ENCODE measurements around the gene DNER.

The DNER gene

DNA sequence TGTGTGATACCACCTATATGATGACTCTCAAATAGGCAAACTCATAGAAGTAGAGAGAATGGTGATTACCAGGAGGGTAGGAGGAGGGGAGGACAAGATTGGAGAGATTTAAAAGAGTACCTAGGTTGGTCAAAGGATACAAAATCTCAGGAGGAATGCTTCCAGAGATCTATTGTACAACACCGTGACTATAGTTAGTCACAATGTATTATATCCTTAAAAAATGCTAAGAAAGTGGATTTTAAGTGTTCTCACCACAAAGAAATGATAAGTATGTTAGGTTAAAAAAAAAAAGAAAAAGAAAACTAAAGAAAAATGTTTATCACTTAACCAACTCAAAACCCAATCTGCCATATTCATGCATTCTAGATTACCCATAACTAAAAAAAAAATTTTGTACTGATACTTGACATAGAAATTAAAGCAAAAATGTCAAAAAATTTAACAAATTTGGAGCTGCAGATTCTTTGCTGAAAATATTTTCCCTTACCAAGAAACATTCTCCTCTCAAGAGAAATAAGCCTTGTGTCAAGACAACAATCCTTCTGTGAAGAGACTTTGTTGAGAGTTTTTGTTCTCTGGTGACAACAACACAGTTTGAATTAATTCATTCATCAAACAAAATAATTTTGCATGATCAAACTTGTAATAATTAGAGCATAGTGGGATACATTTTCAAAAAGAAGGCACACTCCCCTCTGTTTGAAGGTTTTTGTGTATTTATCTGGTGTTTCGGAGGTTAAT, 213.1 kb downstream of the DNER start:
- no peak for DNase-seq (ENCODE audit: low read depth in 2 of 2)

DNA sequence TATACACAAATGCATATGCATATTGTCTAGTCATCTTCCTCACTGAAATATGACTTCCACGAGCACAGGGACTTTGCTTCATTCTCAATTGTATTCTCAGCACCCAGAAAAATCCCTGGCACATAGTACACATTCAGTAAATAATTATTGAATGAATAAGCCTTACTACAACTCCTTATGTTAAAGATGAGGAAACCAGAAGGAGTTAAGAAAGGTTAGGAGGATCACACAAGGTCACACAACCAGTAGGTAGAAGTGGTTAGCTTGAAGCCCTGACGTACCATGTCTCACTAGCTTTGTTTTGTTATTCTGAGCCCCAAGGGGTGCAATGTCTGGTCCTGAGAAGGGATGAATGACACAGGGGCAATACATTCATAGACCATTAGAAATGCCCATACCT, 222.3 kb downstream of the DNER start:
- DNase-seq (ENCODE audit: low read depth in 2 of 2): no peak

DNA sequence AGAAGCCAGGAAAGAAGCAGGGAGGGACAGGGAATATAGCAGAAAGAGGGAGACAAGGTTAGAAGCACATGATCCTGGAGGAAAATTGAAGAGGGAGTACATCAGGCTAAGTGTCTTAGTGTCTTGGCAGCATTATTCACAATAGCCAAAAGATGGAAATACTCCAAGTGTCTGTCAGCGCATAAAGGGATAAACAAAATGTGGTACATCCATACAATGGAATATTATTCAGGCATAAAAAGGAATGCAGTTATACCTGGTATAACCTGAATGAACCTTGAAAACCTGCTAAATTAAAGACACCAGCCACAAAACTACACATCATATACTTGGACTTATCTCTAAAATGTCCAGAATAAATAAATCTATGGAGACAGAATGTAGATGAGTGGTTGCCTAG, 224.2 kb downstream of the DNER start:
- no peak for DNase-seq (ENCODE audit: low read depth in 2 of 2)

DNA sequence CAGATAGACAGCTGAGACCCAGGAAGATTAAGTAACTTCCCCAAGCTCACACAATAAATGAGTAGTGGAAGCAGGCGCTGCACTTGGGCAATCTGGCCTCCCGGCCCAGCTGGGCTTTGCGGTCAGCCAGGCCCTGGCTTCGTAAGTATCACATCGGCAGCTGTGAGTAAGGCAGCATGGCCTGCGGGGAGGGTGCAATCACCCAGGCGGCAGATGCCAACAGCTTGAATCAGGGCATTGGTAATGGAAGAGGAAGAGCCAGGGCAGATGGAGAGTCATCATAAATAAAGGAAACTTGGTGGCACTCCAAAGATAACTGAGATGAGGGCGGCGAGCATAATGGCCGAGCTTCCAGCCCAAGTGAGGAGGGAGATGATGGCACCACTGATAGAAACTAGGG, 225.3 kb downstream of the DNER start:
- DNase-seq (ENCODE audit: low read depth in 2 of 2): no peak

DNA sequence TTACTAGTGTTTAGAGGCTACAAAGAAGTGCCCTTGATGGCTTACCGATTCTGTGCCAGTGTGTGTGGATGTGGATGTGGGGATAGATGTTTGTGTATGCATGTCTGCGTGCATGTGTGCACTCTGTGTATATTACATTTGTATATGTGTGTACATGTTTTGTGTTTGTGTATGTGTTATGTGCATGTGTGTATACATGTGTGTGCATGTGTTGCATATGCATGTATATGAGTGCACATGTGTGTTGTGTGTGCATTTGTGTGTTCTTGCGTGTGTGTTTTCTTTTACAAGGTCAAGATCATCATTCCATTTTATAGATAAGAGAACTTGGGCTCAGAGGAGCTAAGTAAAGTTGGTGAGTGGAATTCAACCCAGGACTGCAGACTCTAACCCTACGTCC, 226.1 kb downstream of the DNER start:
- no peak for DNase-seq (ENCODE audit: low read depth in 2 of 2)

DNA sequence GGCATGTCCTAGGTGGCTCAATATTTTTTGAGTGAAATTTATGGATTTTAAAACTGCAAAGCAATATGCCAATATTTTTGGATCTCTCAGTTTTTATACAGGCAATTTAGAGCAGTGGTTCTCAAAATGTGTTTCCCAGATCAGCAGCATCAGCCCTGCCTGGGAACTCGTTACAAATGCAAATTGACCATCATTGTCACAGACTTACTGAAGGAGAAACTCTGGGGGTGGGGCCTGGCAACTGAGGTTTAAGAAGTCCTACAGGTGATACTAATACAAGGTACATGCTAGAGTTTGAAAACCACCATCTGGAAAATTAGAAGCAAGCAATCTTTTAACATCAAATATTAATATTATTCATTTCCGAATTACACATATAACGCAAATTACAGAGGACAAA, 227.7 kb downstream of the DNER start:
- no peak for DNase-seq (ENCODE audit: low read depth in 2 of 2)

DNA sequence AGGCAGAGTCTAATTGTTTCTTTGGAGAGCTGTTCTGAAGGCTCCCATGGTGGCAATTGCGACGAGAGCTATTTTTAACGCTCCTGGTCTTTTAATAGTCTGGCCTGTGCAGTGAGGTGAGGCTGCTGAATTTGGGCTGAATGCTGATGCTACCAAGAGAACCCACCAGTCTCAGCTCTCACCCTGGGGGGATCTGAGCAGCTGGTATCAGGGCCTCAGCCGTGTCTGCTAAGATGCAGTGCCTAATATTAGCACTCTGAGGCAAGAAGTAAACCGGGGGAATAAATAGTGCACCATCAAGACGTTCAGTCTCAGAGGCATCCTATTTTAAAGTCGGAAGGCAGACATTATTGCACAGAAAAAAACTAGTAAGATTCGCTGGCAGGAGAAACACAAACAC, 228.5 kb downstream of the DNER start:
- DNase-seq (ENCODE audit: low read depth in 2 of 2): no peak

DNA sequence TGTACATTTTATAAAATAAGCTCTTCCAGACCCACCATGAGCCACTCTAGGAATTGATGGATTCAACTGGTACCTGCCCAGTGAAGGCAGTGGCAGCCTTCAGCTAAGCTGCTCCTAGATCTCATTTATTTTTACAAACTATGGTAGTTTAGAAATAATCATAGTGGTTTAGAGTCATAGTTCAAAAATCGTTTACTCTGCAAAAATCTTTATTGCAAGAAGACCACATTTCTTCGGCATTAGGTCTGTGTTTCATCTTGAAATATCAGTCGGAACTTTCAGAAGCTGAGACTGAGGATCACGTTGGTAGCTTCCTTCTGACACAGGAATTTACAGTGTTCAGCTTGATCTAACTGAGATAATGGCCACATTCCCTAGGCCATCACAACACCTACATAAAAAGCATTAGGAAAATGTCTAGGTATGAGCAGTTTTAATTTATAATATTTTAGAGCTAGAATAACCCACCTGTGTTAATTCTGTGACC, 237.0 kb downstream of the DNER start:
- DNase-seq (ENCODE audit: low read depth in 2 of 2): no peak

DNA sequence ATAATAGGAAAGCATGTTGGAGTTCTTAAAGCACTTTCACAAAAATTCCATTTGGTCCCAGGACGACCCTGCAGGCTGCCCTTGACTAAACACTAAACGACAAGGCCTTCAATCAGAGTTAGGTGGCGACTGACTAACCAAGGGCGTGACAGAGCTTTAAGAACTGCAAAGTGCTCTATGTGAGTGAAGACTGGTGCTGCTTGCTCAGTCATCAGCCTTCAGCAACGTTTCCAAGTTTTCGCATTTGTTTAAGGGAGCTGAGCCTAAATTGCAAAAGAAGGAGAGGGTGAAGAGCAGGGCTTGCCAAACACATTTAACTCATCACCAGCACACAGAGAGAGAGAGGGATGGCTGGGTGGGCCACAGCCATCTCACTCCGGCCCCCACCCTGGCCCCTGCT, 238.6 kb downstream of the DNER start:
- DNase-seq (ENCODE audit: low read depth in 2 of 2): no peak

DNA sequence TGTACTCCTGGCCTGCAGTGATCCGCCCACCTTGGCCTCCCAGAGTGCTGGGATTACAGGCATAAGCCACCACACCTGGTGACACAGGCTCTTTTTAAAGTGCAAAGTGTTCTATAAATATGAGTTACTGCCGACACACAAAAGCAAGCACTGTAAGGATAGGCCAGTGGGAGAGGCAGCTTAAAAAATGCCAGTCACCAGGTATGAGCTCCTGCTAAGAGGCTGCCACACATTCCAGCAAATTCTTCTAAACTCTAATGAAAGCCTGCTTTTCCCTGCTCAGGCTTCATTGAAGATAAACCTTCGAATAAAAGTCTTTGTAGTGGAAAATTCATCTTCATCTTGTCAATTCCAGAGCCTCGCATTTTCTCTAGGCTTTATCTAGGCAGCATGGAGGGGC, 240.2 kb downstream of the DNER start:
- DNase-seq (ENCODE audit: low read depth in 2 of 2): no peak

DNA sequence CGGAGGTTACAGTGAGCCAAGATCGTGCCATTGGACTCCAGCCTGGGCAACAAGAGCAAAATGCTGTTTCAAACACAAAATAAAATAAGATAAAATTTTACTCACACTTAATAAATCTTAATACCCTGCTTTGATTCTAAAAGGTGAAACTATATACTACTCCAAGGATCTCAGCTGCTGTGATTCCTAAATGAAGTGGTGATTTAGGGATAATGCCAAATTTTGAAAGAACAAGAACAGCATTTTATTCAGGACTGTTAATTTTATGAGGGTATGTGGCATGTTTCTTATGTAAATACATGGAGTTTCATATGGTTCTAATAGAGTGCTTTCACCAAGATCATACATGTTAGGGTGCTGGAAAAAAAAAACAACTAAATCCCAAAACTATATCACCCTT, 243.6 kb downstream of the DNER start:
- no peak for DNase-seq (ENCODE audit: low read depth in 2 of 2)

DNA sequence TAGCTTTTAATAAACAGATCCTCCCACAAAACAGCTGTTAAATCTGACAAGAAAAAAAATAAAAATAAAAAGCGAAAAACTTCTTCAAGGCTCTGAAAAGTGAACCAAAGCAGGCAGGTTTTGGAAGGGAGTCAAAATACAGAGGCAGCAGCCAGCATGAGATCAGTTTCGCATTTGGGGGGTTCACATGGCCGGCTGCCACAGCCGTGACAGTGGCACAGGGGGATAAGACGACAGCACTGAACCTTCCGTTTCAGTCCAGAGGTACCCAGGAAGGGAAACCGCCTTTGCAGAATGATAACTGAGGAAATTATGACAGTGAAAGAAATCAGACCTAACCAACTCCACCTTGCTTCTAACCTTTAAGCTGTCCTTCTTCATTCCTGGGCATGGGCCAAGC, 246.6 kb downstream of the DNER start:
- no peak for DNase-seq (ENCODE audit: low read depth in 2 of 2)

DNA sequence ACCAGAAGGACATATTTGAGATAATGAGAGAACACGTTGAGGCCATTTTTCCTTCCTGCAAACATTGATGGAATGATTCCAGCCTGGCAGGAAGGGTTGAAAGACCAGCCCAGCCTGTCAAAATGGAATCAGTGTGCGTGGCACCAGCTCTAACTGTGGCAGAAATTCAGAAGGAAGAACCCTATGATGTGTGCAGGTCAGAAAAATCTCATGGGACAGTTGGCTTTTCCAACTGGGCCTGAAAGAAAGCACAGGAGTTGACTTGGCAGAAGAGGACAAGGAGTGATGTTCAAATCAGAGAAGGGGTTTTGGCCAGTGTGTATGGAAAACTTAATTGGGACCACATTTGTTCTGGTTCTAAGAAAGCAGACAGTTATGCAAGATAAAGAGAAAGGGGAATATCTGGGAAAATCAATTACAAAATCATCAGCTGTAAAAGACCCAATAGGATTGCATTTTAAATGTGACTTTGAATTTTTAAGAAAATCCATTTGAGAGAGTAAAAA, 250.5 kb downstream of the DNER start:
- no peak for DNase-seq (ENCODE audit: low read depth in 2 of 2)

DNA sequence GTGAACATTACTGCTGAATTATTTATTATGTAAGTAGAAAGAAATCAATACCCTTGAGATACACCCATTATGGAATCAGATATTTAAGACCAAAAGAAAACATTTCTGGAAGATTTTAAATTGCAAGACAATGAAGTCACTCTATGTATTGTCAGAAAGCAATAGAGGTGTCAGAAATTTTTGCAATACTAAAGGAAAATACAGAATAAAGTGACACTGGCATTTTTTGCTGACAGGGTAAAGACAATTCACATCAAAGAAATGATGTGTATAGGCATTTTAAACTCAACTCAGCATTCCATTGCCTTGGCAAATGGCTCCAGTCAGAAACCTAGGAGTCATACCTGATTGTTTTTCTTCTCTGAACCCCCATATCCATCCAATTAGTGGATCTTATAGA, 252.2 kb downstream of the DNER start:
- DNase-seq (ENCODE audit: low read depth in 2 of 2): no peak

DNA sequence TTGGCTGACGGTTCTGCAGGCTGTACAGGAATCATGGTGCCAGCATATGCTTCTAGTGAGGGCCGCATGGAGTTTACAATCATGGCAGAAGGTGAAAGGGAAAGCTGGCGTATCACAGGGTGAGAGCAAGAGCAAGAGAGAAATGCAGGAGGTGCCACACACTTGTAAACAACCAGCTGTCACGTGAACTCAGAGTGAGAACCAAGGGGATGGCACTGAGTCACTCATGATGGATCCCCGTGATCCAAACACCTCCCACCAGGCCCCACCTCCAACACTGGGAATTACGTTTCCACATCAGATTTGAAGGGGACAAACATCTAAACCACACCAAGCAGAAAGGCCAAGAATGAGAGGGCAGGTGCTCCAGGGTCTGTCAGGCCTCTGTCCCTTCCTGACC, 258.3 kb downstream of the DNER start:
- no peak for DNase-seq (ENCODE audit: low read depth in 2 of 2)

DNA sequence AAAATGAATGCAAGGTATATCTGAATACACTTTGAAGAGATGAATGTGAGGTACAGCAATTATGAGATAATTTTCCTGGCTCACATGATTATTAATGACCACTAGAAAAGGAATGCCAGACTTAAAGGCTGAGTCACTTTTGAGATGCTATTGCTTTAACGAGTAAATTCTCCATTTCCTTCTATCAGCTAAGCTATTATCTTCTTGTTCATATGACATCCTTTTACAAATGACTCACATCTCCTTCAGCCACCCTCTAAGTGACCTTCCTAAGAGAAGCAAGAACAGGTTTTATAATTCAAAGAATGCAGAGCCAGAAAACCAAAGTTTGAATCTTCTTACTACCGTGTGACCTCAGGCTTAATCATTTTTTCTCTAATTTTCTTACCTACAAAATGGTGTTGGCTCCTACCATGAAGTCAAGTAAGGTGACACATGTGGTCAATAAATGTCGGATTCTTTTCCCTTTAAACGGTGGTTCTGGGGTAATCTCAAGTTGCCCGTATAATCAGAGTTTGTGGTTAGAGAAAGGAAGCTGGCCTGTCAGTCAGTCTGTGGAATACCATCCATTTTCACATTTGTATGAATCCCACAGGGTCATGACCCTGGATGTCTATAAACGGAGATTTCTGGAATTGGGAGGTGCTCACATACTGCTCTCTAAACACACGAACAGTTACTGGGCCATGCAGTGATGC, 259.3 kb downstream of the DNER start:
- DNase-seq (ENCODE audit: low read depth in 2 of 2): no peak

DNA sequence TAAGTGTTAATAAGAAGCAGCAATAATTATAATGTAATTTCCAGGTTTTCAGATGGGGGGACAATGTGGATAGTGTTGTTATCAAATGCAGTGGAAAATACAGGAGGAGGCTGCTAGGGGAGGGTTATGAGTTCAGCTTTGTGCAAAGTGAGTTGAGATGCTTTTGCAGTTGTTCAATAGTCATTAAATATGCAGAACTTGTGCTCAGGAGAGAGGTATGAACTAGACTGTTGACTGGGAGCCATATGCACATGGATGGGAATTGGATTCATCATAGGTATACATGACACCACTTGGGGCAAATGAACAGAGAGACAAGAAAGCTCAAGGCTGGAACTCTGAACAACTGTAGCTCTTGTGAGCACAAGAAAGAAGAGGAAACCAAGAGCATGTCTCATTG, 261.1 kb downstream of the DNER start:
- no peak for DNase-seq (ENCODE audit: low read depth in 2 of 2)

DNA sequence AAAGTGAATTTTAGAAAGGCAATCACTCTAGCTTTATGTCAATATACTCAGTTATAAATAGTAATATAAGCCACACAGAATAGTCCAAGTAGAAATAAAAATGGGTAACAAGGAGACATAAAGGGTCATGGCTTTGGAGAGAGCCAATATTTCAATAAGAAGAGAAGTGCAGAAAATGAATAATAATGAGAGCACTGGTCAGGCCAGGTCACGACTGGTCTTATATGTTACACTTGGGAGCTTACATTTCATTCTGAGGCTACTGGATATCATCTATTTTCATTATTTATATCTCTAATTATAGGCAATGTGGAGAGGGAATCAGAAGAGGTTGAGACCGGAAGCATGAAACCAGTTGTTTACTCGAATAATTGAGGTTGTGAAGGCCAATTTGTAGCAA, 262.5 kb downstream of the DNER start:
- DNase-seq (ENCODE audit: low read depth in 2 of 2): no peak

DNA sequence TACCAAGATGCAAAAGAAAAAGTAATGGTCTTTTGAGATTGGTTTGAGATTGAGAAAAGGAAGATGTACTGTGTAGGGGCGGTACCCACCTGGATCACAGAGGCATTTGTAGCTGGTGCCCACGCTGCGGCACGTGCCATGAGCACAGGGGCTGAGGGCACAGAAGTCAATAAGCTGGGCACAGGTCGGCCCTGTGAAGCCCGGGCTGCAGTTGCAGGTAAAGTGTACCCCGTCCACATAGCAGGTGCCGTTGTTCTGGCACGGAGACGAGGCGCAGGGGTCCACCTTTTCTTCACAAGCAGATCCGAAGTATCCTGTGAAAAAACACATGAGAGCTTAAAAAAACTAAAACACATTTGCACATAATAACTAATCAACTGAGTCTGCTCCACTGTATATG, 267.1 kb downstream of the DNER start:
- DNase-seq (ENCODE audit: low read depth in 2 of 2): no peak

DNA sequence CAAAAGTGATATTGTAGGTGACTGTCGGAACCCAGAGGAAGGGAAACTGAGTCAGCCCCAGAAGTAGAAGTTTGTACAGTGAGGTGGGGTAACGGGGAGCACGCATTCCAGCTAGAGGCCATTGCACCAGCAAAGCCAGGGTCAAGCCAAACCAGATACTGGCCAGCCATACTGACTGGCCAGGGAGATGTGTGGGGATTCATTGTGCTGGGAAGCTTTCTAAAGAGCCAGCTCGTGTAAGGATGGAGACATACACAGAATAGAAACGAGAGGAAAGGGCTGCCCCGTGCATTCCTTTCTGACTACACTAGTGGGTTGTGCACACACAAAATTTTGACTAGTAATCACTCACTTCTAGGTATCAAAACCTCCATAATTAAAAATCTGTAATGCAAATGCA, 268.0 kb downstream of the DNER start:
- no peak for DNase-seq (ENCODE audit: low read depth in 2 of 2)

DNA sequence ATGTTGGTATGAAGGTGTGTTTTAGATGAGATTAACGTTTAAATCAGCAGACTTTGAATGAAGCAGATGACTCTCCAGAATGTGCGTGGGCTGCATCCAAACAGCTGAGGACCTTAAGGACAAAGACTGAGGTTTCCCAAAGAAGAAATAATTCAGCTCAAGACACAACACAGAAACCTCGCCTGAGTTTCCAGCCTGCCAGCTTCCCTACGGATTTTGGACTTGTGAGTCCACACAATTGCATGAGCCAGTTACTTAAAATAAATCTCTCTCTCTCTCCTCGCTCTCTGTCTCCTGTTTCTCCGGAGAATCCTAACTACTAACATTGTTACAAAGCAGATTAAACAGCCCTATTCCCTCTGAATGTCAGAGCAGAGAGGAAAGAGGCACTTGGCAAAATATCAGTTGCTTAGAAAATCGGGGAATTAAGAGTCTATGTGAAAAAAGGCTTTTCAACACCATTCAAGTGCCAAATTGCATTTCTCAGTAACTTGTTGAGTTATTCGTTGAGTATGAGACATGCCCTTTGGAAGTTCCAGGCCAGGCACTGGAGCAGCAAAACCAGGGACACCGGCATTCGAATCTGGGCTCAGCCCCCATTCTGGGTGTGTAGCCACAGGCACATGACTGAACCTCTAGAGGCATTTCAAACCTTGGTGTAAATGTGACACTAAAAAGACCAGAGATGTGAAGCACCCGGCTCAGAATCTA, 268.7 kb downstream of the DNER start:
- no peak for DNase-seq (ENCODE audit: low read depth in 2 of 2)

DNA sequence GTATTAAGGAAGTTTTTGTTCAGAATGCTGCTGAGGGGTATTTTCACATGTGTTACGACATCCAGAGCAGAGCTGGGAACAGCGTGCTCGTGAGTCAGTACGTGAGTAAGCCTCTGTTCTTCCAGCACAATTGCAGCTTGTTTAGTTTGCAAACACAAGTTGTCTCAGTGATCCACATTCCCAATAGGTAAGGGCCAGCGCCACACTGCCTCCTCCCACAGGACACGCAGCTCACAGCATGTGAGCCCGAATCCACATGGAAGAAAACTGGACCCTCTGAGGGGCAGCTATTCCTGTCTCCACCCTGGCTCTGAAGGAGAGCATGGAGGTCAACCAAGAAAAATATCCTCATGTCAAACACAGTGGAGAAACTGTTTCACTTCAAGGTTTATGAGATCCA, 269.3 kb downstream of the DNER start:
- DNase-seq (ENCODE audit: low read depth in 2 of 2): no peak
